ENCODE measurements around the gene APC2.

APC2 gene

DNA sequence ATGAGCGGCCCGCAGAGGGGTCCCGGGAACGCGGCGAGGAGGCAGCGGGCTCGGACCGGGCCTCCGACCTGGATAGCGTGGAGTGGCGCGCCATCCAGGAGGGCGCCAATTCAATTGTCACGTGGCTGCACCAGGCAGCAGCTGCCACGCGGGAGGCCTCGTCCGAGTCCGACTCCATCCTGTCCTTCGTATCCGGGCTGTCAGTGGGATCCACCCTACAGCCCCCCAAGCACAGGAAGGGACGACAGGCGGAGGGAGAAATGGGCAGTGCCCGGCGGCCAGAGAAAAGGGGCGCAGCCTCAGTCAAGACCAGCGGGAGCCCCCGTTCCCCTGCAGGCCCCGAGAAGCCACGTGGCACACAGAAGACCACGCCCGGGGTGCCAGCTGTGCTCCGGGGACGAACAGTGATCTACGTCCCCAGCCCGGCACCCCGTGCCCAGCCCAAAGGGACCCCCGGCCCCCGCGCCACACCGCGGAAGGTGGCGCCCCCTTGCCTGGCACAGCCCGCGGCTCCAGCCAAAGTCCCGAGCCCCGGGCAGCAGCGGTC, 18.4 kb downstream of the APC2 start:
- no peak overlapping the region for H3K9ac ChIP-seq (ENCODE audit: low read depth in 1 of 2, low read length in 2 of 2)
- H3K9me3 ChIP-seq (ENCODE audit: control insufficient read depth in 2 of 2, low read length in 2 of 2): no peaks in the 10 kb centered on the region
- peaks cover 33 to 35% of the 10 kb centered on the region in 2 donors for H3K4me1 ChIP-seq (ENCODE audit: control insufficient read depth in 2 of 2, insufficient read depth in 2 of 2, low read length in 2 of 2)
- H3K36me3 ChIP-seq (ENCODE audit: control insufficient read depth in 2 of 2, insufficient read depth in 2 of 2, low read length in 2 of 2): no peaks in the 10 kb centered on the region
- no peak overlapping the region for H3K4me3 ChIP-seq (ENCODE audit: low read length in 2 of 2)
- peaks cover 33 to 54% of the 10 kb centered on the region in 2 donors for H3K27me3 ChIP-seq (ENCODE audit: control insufficient read depth in 2 of 2, insufficient read depth in 2 of 2, low read length in 2 of 2)
- H3K27ac ChIP-seq (ENCODE audit: low read depth in 2 of 2, low read length in 2 of 2): no peak overlapping the region

DNA sequence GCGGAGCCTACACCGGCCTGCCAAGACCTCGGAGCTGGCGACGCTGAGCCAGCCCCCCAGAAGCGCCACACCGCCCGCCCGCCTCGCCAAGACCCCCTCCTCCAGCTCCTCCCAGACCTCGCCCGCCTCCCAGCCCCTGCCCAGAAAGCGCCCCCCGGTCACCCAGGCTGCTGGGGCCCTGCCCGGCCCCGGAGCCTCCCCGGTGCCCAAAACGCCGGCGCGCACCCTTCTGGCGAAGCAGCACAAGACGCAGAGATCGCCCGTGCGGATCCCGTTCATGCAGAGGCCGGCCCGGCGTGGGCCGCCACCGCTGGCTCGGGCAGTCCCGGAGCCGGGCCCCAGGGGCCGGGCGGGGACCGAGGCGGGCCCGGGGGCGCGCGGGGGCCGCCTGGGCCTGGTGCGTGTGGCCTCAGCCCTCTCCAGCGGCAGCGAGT, 18.9 kb downstream of the APC2 start:
- Histone ChIP-seq H3K27ac (ENCODE audit: low read depth in 2 of 2, low read length in 2 of 2) (no peak overlapping the region), H3K27me3 (ENCODE audit: control insufficient read depth in 2 of 2, insufficient read depth in 2 of 2, low read length in 2 of 2) (peaks cover 33 to 54% of the 10 kb centered on the region in 2 donors), H3K36me3 (ENCODE audit: control insufficient read depth in 2 of 2, insufficient read depth in 2 of 2, low read length in 2 of 2) (no peaks in the 10 kb centered on the region), H3K4me3 (ENCODE audit: low read length in 2 of 2) (no peak overlapping the region), H3K4me1 (ENCODE audit: control insufficient read depth in 2 of 2, insufficient read depth in 2 of 2, low read length in 2 of 2) (peaks cover 33 to 35% of the 10 kb centered on the region in 2 donors), H3K9ac (ENCODE audit: low read depth in 1 of 2, low read length in 2 of 2) (no peak overlapping the region), H3K9me3 (ENCODE audit: control insufficient read depth in 2 of 2, low read length in 2 of 2) (no peaks in the 10 kb centered on the region)

- H3K27ac ChIP-seq (ENCODE audit: low read depth in 2 of 2, low read length in 2 of 2): no peak overlapping the region
- H3K9me3 ChIP-seq (ENCODE audit: control insufficient read depth in 2 of 2, low read length in 2 of 2): no peaks in the 10 kb centered on the region
- H3K9ac ChIP-seq (ENCODE audit: low read depth in 1 of 2, low read length in 2 of 2): no peak overlapping the region
- peak overlapping the region in 1 of 2 donors; percentile 55 for H3K4me3 ChIP-seq (ENCODE audit: low read length in 2 of 2)
- H3K27me3 ChIP-seq (ENCODE audit: control insufficient read depth in 2 of 2, insufficient read depth in 2 of 2, low read length in 2 of 2): peaks cover 33 to 54% of the 10 kb centered on the region in 2 donors
- H3K4me1 ChIP-seq (ENCODE audit: control insufficient read depth in 2 of 2, insufficient read depth in 2 of 2, low read length in 2 of 2): peaks cover 33 to 35% of the 10 kb centered on the region in 2 donors
- no peaks in the 10 kb centered on the region for H3K36me3 ChIP-seq (ENCODE audit: control insufficient read depth in 2 of 2, insufficient read depth in 2 of 2, low read length in 2 of 2)
Measured at GRCh38 chr19:1469255-1470054, 19.5 kb downstream of the APC2 start.

GRCh38 chr19:1470055-1470304, 20.1 kb downstream of the APC2 start:
- Histone ChIP-seq H3K9me3 (ENCODE audit: control insufficient read depth in 2 of 2, low read length in 2 of 2) (no peaks in the 10 kb centered on the region), H3K9ac (ENCODE audit: low read depth in 1 of 2, low read length in 2 of 2) (no peak overlapping the region), H3K4me3 (ENCODE audit: low read length in 2 of 2) (peak overlapping the region; percentile 41 to 55), H3K4me1 (ENCODE audit: control insufficient read depth in 2 of 2, insufficient read depth in 2 of 2, low read length in 2 of 2) (peaks cover 33 to 35% of the 10 kb centered on the region in 2 donors), H3K27ac (ENCODE audit: low read depth in 2 of 2, low read length in 2 of 2) (no peak overlapping the region), H3K36me3 (ENCODE audit: control insufficient read depth in 2 of 2, insufficient read depth in 2 of 2, low read length in 2 of 2) (no peaks in the 10 kb centered on the region), H3K27me3 (ENCODE audit: control insufficient read depth in 2 of 2, insufficient read depth in 2 of 2, low read length in 2 of 2) (peaks cover 33 to 54% of the 10 kb centered on the region in 2 donors)

DNA sequence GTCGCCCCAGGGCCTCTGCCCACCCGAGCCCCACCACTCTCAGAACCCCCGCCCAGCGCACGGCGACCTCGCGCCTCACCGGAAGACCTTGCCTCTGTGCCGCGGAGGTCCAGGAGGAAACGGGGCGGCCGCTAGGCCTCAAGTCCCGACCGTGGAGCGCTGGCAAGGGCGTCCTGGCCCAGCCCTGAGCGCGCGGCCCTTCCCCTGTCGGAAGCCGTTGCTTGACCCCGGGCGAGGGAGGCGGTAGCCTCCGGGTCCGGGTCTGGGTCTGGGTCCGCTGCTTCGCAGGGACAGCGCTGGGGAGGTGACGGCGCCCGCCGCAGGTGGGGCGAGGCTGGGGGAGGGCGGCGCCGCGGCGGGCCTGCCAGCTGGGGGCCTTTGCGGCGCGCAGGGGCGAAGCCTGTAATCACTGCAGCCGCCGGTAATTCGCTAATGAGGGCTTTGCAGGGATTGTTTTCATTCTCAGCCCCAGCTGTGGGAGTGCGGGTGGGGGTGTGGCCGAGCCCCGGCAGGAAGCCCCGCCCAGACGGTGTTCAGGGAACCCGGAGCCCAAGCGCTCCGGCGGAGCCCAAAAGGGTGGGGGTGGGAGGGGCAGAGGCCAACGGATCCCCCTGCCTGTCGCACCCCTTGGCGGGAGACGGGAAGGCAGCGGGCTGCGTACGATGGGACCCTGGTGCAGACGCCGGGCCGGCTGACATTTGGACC, 20.5 kb downstream of the APC2 start:
- Histone ChIP-seq H3K4me3 (ENCODE audit: low read length in 2 of 2) (peak overlapping the region; percentile 48 to 55), H3K9ac (ENCODE audit: low read depth in 1 of 2, low read length in 2 of 2) (no peak overlapping the region), H3K27ac (ENCODE audit: low read depth in 2 of 2, low read length in 2 of 2) (no peak overlapping the region), H3K4me1 (ENCODE audit: control insufficient read depth in 2 of 2, insufficient read depth in 2 of 2, low read length in 2 of 2) (peaks cover 32 to 35% of the 10 kb centered on the region in 2 donors), H3K9me3 (ENCODE audit: control insufficient read depth in 2 of 2, low read length in 2 of 2) (no peaks in the 10 kb centered on the region), H3K27me3 (ENCODE audit: control insufficient read depth in 2 of 2, insufficient read depth in 2 of 2, low read length in 2 of 2) (peaks cover 33 to 54% of the 10 kb centered on the region in 2 donors), H3K36me3 (ENCODE audit: control insufficient read depth in 2 of 2, insufficient read depth in 2 of 2, low read length in 2 of 2) (no peaks in the 10 kb centered on the region)

DNA sequence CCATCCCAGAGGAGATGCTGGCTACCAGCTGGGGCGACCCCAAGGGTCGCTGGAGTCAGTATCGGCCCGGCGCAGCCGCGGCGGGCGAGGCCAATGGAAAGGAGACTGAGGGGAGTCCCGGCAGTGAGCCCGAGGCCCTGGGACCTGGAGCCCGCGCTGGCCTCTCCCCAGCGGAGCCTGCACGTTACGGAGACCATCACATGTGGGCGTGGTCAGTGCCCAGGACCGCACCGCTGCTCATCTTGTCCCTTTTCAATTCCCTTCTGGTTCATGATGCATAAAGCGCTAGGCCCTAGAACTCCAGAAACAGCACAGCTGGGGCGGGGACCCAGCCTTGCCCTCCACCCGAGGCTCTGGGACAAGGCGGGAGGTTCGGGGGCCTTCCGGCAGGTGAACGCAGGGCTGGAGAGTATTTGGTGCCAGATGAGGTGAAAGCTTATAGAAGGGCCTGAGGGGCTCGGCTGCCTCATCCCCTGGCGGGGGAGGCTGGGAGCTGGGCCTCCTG, 21.1 kb downstream of the APC2 start:
- Histone ChIP-seq H3K9ac (ENCODE audit: low read depth in 1 of 2, low read length in 2 of 2) (no peak overlapping the region), H3K9me3 (ENCODE audit: control insufficient read depth in 2 of 2, low read length in 2 of 2) (no peaks in the 10 kb centered on the region), H3K27ac (ENCODE audit: low read depth in 2 of 2, low read length in 2 of 2) (no peak overlapping the region), H3K4me1 (ENCODE audit: control insufficient read depth in 2 of 2, insufficient read depth in 2 of 2, low read length in 2 of 2) (peaks cover 27 to 35% of the 10 kb centered on the region in 2 donors), H3K27me3 (ENCODE audit: control insufficient read depth in 2 of 2, insufficient read depth in 2 of 2, low read length in 2 of 2) (peaks cover 33 to 49% of the 10 kb centered on the region in 2 donors), H3K4me3 (ENCODE audit: low read length in 2 of 2) (peak overlapping the region; percentile 20 to 48), H3K36me3 (ENCODE audit: control insufficient read depth in 2 of 2, insufficient read depth in 2 of 2, low read length in 2 of 2) (no peaks in the 10 kb centered on the region)

DNA sequence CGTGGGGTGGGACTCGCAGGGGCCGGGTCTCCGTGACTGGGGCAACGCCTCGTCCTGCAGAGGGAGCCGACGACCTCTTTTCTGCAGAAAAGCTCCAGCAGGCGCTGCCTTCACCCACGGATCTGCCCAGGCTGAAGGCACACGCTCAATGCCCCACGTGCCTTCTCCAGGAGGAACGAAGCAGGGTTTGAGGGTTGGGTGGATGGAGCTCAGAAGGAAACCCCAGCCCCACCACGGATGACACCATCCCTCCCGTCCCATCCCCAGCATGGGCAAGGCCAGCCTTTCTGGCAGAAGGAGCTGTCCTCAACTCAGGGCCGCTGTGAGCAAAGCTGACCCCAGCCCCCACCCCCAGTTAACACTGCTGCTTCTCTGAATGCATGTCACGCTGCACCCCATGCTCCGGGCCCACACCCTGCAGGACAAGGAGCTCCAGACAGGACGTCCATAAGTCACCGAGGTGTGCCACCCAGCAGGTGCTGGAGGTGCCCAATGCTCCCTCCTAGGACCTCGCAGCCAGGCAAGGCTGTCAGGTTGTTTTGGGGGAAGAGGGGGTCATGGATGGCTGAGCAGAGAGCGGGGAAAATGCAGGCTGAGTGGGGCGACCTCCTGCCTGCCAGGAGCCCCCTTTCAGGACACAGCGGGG, 21.7 kb downstream of the APC2 start:
- Histone ChIP-seq H3K4me1 (ENCODE audit: control insufficient read depth in 2 of 2, insufficient read depth in 2 of 2, low read length in 2 of 2) (peaks cover 26 to 35% of the 10 kb centered on the region in 2 donors), H3K9ac (ENCODE audit: low read depth in 1 of 2, low read length in 2 of 2) (no peak overlapping the region), H3K9me3 (ENCODE audit: control insufficient read depth in 2 of 2, low read length in 2 of 2) (no peaks in the 10 kb centered on the region), H3K36me3 (ENCODE audit: control insufficient read depth in 2 of 2, insufficient read depth in 2 of 2, low read length in 2 of 2) (peaks cover 3% of the 10 kb centered on the region in 2 donors), H3K27ac (ENCODE audit: low read depth in 2 of 2, low read length in 2 of 2) (no peak overlapping the region), H3K27me3 (ENCODE audit: control insufficient read depth in 2 of 2, insufficient read depth in 2 of 2, low read length in 2 of 2) (peaks cover 31 to 48% of the 10 kb centered on the region in 2 donors), H3K4me3 (ENCODE audit: low read length in 2 of 2) (no peak overlapping the region)

DNA sequence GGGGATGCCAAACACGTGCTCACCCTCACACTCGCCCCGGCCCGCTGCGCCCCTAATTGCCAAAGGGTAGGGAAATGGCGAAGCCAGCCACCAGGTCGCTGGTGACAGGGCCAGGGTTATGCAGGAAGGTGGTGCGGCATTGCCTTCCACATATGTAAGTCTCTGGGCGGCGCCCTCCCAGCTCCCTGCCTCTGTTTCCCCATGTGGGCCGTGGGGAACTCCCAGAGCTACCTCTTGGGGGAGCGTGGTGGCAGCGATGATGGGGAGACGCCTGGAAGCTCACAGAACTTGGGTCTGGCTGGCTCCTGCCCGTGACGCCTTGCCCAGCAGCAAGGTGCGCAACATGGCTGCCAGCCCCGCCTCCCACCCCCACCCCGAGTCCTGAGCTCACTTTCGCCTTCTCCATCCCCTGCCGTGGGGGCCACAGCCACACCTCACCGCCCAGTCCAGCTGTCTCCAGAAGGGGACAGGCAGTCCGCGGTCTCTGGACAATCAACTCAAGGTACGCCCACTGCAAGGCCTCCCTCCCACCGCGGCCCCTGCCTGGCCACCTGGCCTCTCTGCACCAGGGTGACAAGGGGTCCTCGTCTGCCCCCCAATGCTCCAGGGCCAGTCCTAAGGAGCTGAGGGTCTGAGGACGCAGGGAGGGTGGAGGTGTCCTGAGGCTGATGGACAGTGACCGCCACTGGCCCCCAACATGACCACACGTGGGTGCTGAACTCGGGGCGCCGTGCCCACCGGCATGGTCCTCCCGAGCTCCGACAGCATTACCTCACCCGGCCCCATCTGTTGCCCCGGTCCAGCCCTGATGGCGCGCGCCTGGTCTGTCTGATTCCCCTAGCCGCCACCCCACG, 22.5 kb downstream of the APC2 start:
- Histone ChIP-seq H3K36me3 (ENCODE audit: control insufficient read depth in 2 of 2, insufficient read depth in 2 of 2, low read length in 2 of 2) (peaks cover 3% of the 10 kb centered on the region in 2 donors), H3K27me3 (ENCODE audit: control insufficient read depth in 2 of 2, insufficient read depth in 2 of 2, low read length in 2 of 2) (peaks cover 28 to 41% of the 10 kb centered on the region in 2 donors), H3K4me1 (ENCODE audit: control insufficient read depth in 2 of 2, insufficient read depth in 2 of 2, low read length in 2 of 2) (peaks cover 26 to 31% of the 10 kb centered on the region in 2 donors), H3K9ac (ENCODE audit: low read depth in 1 of 2, low read length in 2 of 2) (no peak overlapping the region), H3K9me3 (ENCODE audit: control insufficient read depth in 2 of 2, low read length in 2 of 2) (no peaks in the 10 kb centered on the region), H3K27ac (ENCODE audit: low read depth in 2 of 2, low read length in 2 of 2) (no peak overlapping the region), H3K4me3 (ENCODE audit: low read length in 2 of 2) (no peak overlapping the region)

- H3K27ac ChIP-seq (ENCODE audit: low read depth in 2 of 2, low read length in 2 of 2): no peak overlapping the region
- H3K9ac ChIP-seq (ENCODE audit: low read depth in 1 of 2, low read length in 2 of 2): no peak overlapping the region
- H3K4me1 ChIP-seq (ENCODE audit: control insufficient read depth in 2 of 2, insufficient read depth in 2 of 2, low read length in 2 of 2): peaks cover 21 to 26% of the 10 kb centered on the region in 2 donors
Measured at GRCh38 chr19:1473085-1473851, 23.3 kb downstream of the APC2 start.

More at GRCh38 chr19:1473085-1473851, 23.3 kb downstream of the APC2 start:
- Histone ChIP-seq H3K9me3 (ENCODE audit: control insufficient read depth in 2 of 2, low read length in 2 of 2) (no peaks in the 10 kb centered on the region), H3K4me3 (ENCODE audit: low read length in 2 of 2) (no peak overlapping the region), H3K27me3 (ENCODE audit: control insufficient read depth in 2 of 2, insufficient read depth in 2 of 2, low read length in 2 of 2) (peaks cover 24 to 34% of the 10 kb centered on the region in 2 donors), H3K36me3 (ENCODE audit: control insufficient read depth in 2 of 2, insufficient read depth in 2 of 2, low read length in 2 of 2) (peaks cover 3% of the 10 kb centered on the region in 2 donors)
